ENCODE measurements around the gene OSBPL2.

The OSBPL2 gene

DNA sequence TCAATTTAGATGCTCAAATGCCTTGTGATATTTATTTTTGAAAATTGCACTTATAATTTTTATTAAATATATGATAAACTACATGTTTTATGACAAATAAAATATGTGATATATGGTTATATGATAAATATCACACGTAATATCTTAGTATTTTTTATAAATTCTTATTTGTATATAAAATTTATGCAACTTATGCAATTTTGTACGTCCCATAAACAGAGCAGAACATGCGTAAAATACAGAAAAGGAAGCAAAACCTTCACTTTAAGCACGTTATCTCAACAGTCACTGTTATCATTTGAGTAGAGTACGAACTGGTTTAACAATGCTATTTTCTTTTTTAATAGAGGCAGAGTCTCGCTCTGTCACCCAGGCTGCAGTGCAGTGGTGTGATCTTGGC is 48.8 kb downstream of the OSBPL2 start:
- DNase-seq = no peak

DNA sequence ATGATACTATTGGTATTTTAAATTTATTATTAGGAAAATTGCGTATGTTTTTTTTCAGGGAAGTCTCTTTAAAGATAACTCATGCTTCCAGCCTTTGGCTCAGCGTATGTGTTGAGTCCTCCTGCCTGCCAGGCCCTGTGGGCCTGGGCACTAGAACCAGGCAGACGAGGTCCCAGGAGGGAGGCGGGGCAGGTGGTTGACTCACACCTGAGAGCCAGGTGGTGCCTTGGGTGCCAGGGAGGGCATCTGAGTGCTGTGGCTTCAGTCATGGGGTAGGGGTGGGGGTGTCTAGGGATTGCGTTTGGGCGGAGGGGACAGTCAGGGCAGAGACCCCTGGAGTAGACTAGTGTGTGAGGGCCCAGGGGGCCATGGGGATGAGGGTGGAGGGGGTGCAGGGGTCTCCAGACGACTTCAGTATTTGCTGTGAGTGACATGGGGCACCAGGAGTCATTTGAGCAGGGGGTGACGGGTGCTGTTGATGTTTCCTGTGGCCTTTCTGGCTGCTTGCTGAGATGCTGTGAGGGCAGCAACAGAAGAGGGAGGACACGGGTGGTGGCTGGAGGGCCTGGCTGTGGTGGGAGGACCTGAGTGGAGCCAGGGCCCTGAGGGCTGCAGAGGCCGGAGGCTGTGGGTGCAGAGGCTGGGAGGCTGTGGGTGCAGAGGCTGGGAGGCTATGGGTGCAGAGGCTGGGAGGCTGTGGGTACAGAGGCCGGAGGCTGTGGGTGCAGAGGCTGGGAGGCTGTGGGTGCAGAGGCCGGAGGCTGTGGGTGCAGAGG is 49.6 kb downstream of the OSBPL2 start:
- no peak for DNase-seq

GRCh38 chr20:62288535-62289105 is 50.3 kb downstream of the OSBPL2 start:
- no peak for DNase-seq

- DNase-seq = no peak
These were observed 50.8 kb downstream of the OSBPL2 start for GRCh38 chr20:62289131-62289530.

DNA sequence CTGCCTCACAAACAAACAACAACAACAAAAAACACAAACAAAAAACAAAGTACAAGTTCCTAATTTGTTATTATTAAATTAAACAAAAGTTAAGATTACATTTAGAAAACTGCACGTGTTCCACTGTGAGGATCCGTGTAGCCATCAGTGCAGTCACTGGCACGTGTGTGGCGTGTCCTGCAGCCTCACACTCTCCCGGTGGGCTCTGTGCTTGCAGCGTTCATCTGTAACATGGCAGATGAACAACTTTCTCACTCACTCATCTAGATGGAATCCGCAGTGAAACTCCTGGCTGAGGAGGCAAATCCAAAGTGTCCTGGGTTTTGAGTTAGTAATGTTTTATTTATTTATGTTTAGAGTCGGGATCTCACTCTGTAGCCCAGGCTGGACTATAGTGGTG is 51.6 kb downstream of the OSBPL2 start:
- DNase-seq = no peak

- DNase-seq = no peak
These were observed 53.1 kb downstream of the OSBPL2 start for GRCh38 chr20:62291251-62292066.

DNA sequence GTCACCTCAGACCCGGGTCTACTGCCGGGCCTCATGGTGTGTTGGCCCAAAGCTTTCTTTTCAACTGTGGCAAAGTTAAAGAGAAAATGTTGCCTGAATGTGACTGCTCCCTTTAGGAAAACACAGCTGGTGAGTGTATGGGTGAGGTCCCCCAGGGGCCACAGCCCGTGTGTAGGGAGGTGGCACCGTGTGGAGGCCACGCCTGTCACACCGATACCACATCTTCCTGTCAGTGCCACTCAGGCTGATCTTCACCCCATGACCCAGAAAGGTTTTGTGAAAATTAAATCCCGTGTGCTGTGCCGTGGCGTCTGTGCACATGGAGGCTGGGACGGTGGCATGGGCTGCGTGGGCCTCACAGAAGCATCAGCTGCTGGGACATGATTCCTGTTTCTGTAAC is 53.8 kb downstream of the OSBPL2 start:
- DNase-seq = no peak

GRCh38 chr20:62293111-62293784 is 54.9 kb downstream of the OSBPL2 start:
- DNase-seq = no peak

DNA sequence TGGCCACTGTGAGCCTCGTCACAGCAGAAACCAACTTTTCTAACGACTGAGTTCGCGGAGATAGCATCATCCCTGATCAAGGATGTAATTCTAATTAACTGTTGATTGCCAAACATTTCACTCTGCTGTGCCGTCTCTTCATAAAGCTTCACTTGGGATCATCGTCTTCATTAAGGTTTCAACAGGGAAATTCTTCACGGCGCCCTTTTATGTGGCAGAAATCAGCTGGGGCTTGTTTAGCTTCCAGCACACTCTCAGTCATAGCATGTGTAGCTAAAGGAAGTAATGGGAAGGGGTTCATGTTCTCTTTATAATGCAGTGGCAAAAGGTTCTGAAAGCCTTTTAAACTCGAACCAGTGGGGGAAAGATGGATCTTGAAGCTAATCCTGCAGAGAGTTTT is 55.6 kb downstream of the OSBPL2 start:
- no peak for DNase-seq

DNA sequence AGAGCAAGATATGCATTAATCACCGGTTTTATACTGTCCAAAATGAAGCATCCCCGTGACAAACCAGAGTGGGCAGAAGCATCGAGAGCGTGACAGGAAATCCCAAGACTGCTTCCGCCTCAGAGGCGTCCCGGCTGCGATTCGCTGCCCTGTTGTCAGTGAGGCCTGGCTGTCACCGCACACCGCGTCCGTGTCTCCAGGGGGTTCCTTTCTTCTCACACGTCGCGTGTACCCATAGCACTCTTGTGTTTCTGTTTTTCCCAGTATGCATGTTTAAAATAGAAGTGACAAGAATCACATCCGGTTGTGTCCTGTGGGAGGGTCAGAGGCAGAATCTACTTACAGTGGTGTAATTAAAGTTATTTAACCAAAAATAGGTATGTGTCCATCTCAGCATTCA is 56.2 kb downstream of the OSBPL2 start:
- DNase-seq = no peak

- DNase-seq = no peak
These were observed 58.6 kb downstream of the OSBPL2 start for GRCh38 chr20:62296724-62297448.

- no peak for DNase-seq
These were observed 59.3 kb downstream of the OSBPL2 start for GRCh38 chr20:62297449-62298227.

- DNase-seq = no peak
These were observed 60.4 kb downstream of the OSBPL2 start for GRCh38 chr20:62298577-62299249.

DNA sequence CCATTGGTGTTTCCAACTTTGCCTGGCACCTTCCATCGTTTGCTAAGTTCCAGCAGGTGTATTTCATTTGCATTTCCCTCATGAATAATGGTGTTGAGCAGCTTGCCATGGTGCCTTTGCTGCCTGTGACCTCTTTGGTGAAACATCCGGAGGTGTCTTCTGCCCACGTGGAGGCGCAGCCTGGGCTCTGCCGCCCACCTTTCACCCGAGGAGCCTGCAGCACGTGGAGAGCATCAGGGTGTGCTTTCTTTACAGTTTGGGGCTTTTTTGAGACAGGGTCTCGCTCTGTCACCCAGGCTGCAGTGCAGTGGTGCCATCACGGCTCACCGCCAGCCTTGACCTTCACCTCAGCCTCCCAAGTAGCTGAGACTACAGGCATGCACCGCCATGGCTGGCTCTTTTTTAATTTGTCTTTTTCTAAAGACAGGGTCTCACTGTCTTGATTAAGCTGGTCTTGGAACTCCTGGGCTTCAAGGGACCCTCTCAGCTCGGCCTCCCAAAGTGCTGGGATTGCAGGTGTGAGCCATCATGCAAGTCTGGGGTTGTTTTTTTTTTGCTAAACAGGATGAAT is 61.4 kb downstream of the OSBPL2 start:
- no peak for DNase-seq

- DNase-seq = no peak
These were observed 62.0 kb downstream of the OSBPL2 start for GRCh38 chr20:62300319-62300718.

- no peak for DNase-seq
These were observed 62.9 kb downstream of the OSBPL2 start for GRCh38 chr20:62301111-62301668.

GRCh38 chr20:62301773-62302340 is 63.5 kb downstream of the OSBPL2 start:
- DNase-seq = peak; percentile 78

- peak; percentile 96 for DNase-seq
These were observed 64.2 kb downstream of the OSBPL2 start, which contains the start of gene ADRM1 for GRCh38 chr20:62302341-62303061. TSS of gene ADRM1 (plus strand) at chr20:62302997. CDS start at chr20:62303569, 572 bp downstream.

GRCh38 chr20:62303062-62303339 is 64.7 kb downstream of the OSBPL2 start:
- no peak for DNase-seq

All from NCI-H1105 (cell line).